GM10248 (cell line): ENCODE data around the gene SLC17A1.

Experiments used
- CTCF ChIA-PET: fragments of 300-600 bp; sonication (Branson Sonifier 250); formaldehyde crosslinking; extraction: SDS; loops from one replicate; lab custom pipeline; 2021; ENCODE audit warnings: antibody characterized with exemption; lab: Yijun Ruan, JAX
- POLR2A ChIA-PET: fragments of 350-650 bp; sonication (Branson Sonifier 250); formaldehyde crosslinking; extraction: SDS; loops from one replicate; lab custom pipeline; 2020; ENCODE audit warnings: antibody characterized with exemption; lab: Yijun Ruan, JAX
- DNase-seq: peaks from one replicate; pipeline ENCODE4 v3.0.0; 2012; ENCODE audit errors: extremely low spot score
- TF ChIP-seq, protein P1 (sequence below): IDR thresholded peaks from 2 replicates; pipeline ENCODE4 v1.5.1; 2012; ENCODE audit warnings: mild to moderate bottlenecking, low read depth; ENCODE audit errors: extremely low read depth, missing control alignments, control extremely low read depth

The SLC17A1 gene, protein sequence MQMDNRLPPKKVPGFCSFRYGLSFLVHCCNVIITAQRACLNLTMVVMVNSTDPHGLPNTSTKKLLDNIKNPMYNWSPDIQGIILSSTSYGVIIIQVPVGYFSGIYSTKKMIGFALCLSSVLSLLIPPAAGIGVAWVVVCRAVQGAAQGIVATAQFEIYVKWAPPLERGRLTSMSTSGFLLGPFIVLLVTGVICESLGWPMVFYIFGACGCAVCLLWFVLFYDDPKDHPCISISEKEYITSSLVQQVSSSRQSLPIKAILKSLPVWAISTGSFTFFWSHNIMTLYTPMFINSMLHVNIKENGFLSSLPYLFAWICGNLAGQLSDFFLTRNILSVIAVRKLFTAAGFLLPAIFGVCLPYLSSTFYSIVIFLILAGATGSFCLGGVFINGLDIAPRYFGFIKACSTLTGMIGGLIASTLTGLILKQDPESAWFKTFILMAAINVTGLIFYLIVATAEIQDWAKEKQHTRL

DNA sequence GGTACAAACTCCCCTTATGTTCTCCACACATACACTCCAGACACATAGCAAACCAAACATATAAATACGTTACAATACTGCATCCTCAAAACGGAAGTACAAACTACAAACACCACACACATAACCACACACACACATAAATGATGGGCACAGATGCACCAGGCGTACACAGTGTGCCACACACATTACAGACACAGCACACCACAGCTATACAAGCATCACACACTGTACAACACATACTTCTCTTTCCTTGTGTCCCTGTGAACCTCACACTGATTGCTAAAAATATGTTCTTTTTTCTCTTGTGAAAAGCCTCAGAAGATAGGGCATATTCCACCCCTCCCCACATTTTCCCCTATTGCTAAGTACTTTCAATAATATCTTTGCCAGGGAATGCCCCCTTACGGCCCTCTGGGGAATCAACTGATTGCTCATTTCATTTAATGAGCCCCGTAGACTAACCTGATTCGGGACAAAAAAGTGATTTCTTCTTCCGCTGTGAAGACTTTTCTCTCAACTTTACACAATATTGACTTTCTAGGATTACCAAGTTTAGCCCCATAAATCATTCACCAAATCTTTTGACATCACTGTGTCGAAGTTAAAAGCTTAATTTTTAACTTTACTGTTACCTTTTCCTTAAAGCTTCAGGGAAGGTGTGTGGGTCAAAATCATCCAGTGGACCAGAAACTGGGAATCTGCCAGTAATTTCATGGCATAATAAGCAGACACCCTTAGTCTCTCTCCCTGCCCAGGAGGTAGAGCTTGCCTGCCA, at the start of gene SLC17A1:
Gene SLC17A1, minus strand, starts transcription at position 521 of the 775 bp plus-strand sequence. CDS start 1,495 bp downstream, outside the sequence.
- CTCF ChIA-PET, result no interaction called here
- POLR2A ChIA-PET, result no interaction called here
- DNase-seq, result no peak
- TF ChIP-seq, protein P1, sequence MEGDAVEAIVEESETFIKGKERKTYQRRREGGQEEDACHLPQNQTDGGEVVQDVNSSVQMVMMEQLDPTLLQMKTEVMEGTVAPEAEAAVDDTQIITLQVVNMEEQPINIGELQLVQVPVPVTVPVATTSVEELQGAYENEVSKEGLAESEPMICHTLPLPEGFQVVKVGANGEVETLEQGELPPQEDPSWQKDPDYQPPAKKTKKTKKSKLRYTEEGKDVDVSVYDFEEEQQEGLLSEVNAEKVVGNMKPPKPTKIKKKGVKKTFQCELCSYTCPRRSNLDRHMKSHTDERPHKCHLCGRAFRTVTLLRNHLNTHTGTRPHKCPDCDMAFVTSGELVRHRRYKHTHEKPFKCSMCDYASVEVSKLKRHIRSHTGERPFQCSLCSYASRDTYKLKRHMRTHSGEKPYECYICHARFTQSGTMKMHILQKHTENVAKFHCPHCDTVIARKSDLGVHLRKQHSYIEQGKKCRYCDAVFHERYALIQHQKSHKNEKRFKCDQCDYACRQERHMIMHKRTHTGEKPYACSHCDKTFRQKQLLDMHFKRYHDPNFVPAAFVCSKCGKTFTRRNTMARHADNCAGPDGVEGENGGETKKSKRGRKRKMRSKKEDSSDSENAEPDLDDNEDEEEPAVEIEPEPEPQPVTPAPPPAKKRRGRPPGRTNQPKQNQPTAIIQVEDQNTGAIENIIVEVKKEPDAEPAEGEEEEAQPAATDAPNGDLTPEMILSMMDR, result no peak

DNA sequence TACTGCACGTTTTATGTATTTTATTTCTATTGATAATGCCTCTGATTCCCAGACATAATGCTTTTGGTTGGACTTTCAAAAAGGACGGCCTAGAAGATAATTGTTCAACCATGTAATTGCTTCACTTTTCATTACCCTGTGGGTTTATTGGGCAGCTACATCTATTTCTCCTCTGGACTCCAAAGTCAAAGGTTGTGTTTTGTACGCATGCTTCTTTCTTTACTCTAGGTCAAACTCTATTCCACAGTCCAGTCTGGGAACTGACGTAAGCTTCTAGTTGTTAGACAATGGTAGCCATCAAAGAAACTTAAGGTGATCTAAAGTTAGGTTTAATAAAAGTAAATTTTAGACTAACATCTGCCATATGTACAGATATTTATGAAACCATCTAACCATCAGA, 48.7 kb upstream of the SLC17A1 start:
- ChIA-PET POLR2A (no interaction called here), CTCF (interaction anchor here (1.2 to 1.6 kb wide), 2 partner anchors 11 to 162 kb away, joined by 3 to 4 read pairs; no protein-coding TSS in a partner anchor)
- TF ChIP-seq, protein P1, result no peak
- no peak for DNase-seq

DNA sequence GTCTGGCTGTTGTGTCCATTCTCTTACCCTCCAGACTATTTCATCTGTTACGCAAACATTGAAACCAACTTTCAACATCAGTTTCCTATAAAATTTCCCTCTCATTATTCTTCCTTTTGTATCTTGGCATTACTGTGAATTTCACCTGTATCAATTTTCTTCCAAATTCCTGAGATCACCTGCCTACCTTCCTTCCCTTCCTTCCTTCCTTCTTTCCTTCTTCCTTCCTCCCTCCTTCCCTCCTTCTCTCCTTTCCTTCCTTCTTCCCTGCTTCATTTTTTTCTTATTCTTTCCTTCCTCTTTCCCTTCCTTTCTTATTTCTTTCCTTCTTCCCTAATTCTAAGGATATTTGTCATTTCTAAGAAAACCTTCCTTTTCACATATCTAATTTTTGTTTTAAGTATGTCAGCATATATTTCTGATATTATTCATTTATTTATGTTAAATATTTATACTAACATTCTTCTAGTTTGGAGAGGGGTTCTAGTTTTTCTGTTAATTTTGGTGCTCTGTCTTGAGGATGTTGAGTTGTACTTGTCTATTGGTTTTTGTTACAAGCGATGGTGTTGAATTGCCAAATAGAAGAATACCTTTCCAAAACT, 47.0 kb upstream of the SLC17A1 start:
- ChIA-PET CTCF (interaction anchor here (1.6 kb wide), 1 partner anchor 160 kb away, joined by 4 read pairs; no protein-coding TSS in a partner anchor), POLR2A (no interaction called here)
- DNase-seq, result no peak
- TF ChIP-seq, protein P1, result no peak

DNA sequence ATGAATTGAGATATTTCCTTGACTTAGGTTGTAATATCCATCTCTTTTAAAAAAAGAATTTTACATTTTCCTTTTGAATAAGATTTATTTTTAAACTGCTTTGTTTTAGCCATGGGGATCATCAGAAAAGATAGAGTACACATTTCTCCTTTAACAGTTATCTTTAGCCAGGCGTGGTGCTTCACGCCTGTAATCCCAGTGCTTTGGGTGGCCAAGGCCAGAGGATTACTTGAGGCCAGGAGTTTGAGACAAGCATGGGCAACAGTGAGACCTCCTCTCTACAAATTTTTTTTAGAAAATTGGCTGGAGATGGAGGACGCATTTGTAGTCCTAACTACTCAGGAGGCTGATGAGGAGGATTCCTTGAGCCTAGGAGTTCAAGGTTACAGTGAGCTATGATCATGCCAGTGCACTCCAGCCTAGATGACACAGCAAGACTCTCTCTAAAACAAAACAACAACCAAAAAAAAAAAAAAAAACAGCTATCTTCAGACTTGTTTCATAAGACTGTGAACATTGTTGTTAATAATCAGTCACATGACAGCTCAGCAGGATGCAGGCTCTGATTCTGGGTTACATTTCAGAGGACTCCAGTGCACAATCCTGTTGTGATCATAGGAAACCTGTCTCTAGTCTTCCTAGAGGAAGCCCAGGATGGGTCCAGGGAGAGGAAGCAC, 44.2 kb upstream of the SLC17A1 start:
- ChIA-PET CTCF (interaction anchor here (1.3 to 1.4 kb wide), 2 partner anchors 11 to 18 kb away, joined by 3 read pairs; no protein-coding TSS in a partner anchor), POLR2A (no interaction called here)

DNA sequence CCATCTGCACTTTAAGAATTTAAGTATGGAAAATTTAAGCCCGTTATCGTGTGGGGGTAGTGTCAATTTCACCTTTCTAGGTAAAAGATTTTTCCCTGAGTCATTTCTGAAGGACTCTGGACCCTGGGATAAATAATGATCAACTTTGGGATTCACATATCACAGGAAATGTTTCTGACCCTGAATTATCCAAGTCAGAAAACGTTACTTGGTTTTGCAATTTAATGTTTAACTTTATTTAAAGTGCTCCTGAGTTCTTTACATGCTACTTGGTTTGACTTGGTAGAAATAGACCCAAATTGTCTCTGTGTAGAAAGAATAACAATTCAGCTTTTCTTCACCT, 43.7 kb upstream of the SLC17A1 start:
- TF ChIP-seq, protein P1, result no peak
- POLR2A ChIA-PET, result no interaction called here
- DNase-seq, result no peak
- CTCF ChIA-PET, result interaction anchor here (1.3 to 1.4 kb wide), 2 partner anchors 11 to 17 kb away, joined by 3 read pairs; no protein-coding TSS in a partner anchor

More for the DNA sequence above, 44.2 kb upstream of the SLC17A1 start:
- DNase-seq, result no peak
- TF ChIP-seq, protein P1, result no peak
